ENCODE data around the gene OBSCN. TPM values are rescaled to one million over a fixed set of nuclear protein-coding genes. Genes with fewer than 3 reads are reported as not detected.

The OBSCN gene
- total RNA-seq, 1 donor from 2014 or later = 16.9 TPM

GRCh38 chr1:228339766-228340685 lies 132.2 kb downstream of the OBSCN start:
- no peak overlapping the region for H3K27ac Mint-ChIP-seq (ENCODE audit: unreplicated experiment)
- no peak for TF ChIP-seq CTCF (IDR thresholded peaks at IDR 0.05; ENCODE audit: unreplicated experiment)
- H3K36me3 Mint-ChIP-seq (ENCODE audit: low read depth, unreplicated experiment) = peaks cover 10% of the 10 kb centered on the region
- peaks cover 6% of the 10 kb centered on the region for H3K27me3 Mint-ChIP-seq (ENCODE audit: unreplicated experiment)
- H3K9me3 Mint-ChIP-seq (ENCODE audit: unreplicated experiment) = no peaks in the 10 kb centered on the region
- DNase-seq (ENCODE audit: low spot score) = no peak
- H3K4me1 Mint-ChIP-seq (ENCODE audit: unreplicated experiment) = no peaks in the 10 kb centered on the region
- no peak overlapping the region for H3K4me3 Mint-ChIP-seq (ENCODE audit: unreplicated experiment)

- no peak for DNase-seq (ENCODE audit: low spot score)
- Mint-ChIP-seq H3K9me3 (ENCODE audit: unreplicated experiment) (no peaks in the 10 kb centered on the region), H3K4me1 (ENCODE audit: unreplicated experiment) (no peaks in the 10 kb centered on the region), H3K27ac (ENCODE audit: unreplicated experiment) (no peak overlapping the region), H3K4me3 (ENCODE audit: unreplicated experiment) (no peak overlapping the region), H3K27me3 (ENCODE audit: unreplicated experiment) (peaks cover 6% of the 10 kb centered on the region), H3K36me3 (ENCODE audit: low read depth, unreplicated experiment) (peaks cover 10% of the 10 kb centered on the region)
- no peak for TF ChIP-seq CTCF (IDR thresholded peaks at IDR 0.05; ENCODE audit: unreplicated experiment)
Observed at GRCh38 chr1:228340686-228341449, 133.0 kb downstream of the OBSCN start.

GRCh38 chr1:228341450-228341813 lies 133.6 kb downstream of the OBSCN start:
- peaks cover 6% of the 10 kb centered on the region for H3K27me3 Mint-ChIP-seq (ENCODE audit: unreplicated experiment)
- no peak for DNase-seq (ENCODE audit: low spot score)
- no peak overlapping the region for H3K27ac Mint-ChIP-seq (ENCODE audit: unreplicated experiment)
- H3K4me1 Mint-ChIP-seq (ENCODE audit: unreplicated experiment) = no peaks in the 10 kb centered on the region
- H3K9me3 Mint-ChIP-seq (ENCODE audit: unreplicated experiment) = no peaks in the 10 kb centered on the region
- TF ChIP-seq CTCF (IDR thresholded peaks at IDR 0.05; ENCODE audit: unreplicated experiment) = no peak
- peaks cover 10% of the 10 kb centered on the region for H3K36me3 Mint-ChIP-seq (ENCODE audit: low read depth, unreplicated experiment)
- no peak overlapping the region for H3K4me3 Mint-ChIP-seq (ENCODE audit: unreplicated experiment)

GRCh38 chr1:228341814-228342626 lies 134.2 kb downstream of the OBSCN start:
- no peak for DNase-seq (ENCODE audit: low spot score)
- Mint-ChIP-seq H3K36me3 (ENCODE audit: low read depth, unreplicated experiment) (peaks cover 10% of the 10 kb centered on the region), H3K27ac (ENCODE audit: unreplicated experiment) (no peak overlapping the region), H3K27me3 (ENCODE audit: unreplicated experiment) (peaks cover 6% of the 10 kb centered on the region), H3K9me3 (ENCODE audit: unreplicated experiment) (no peaks in the 10 kb centered on the region), H3K4me3 (ENCODE audit: unreplicated experiment) (no peak overlapping the region), H3K4me1 (ENCODE audit: unreplicated experiment) (no peaks in the 10 kb centered on the region)
- no peak for TF ChIP-seq CTCF (IDR thresholded peaks at IDR 0.05; ENCODE audit: unreplicated experiment)
